Endothelial cell of hepatic sinusoid (primary cell): ENCODE data around the gene CACHD1.
"Not testable (repeated sequence)": the region's sequence is repeated elsewhere in the genome, so short reads cannot be mapped to it uniquely, and the experiment has no call there.

ENCODE experiments used
- in situ Hi-C: cut with HindIII; loops from 2 replicates; pipeline ENCODE4 v1.10.0; 2017; ENCODE audit warnings: low sequenced_read_pairs

Gene CACHD1

DNA sequence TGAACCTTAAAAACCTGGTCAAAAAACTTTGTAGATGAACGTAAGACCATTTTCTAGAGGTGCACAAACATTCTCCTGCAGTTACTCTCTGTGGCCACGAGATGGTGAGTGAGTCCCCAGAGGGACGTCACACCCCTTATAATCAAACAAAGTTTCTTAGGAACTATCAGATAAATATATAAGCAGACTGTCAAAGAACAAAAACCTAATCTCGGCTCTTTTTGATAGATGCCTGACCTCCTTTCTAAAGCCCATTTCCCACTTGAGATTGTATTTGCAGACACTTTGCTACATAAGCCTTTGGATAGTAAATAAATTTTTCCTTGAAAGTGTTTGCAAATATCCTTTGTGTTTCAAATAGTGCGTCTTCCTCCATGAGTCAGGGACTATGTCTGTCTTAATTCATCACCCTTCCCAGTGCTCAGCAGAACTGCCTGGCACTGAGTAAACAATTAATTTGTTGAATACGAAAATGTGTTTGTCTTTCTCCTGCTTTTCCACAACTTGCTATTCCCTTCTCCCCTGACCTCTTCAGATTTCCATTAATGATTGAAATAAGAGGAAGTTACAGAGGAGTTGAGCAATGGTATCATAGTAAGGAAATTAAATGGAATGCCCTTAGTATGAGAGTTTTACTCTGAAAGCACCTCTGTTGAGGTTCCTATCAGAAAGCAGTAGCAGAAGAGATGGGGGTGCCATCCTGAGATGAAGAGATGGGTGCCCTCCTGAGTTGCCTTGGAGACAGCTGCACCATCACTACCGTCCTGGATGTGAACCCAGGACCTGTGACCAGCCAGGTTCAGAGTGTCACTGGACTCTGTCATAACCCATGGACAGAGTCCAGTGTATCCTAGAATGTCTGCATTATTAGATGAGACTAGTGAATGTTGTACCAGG, 217.1 kb downstream of the CACHD1 start:
- in situ Hi-C loops = no loop called here

DNA sequence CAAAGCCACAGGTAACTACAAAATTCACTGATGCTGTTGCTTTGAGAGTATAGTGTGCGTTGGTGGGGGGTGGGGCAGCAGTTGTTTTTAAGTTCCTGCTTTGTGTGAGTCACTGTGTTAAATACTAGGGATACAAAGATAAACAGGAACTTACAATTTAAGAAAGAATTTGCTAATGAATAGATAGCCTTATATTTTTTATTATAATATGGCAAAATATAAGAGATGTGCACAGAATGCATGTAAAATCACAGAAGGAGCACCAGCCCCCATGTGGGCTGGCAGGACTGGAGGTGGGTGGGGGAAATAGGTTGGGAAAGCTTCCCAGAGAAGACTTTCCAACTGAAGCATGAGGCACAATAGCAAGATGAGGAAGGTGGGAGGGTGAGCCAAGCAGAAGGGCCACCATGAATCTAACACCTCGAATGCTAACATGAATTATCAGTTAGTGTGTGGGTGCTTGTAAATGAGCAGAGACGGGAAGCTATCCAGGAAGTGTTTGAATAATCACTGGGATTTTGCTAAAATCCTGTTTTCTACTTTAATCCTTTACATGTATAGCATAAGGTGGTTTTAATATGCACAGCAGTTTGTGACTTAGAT, 217.9 kb downstream of the CACHD1 start:
- in situ Hi-C loops = no loop called here

DNA sequence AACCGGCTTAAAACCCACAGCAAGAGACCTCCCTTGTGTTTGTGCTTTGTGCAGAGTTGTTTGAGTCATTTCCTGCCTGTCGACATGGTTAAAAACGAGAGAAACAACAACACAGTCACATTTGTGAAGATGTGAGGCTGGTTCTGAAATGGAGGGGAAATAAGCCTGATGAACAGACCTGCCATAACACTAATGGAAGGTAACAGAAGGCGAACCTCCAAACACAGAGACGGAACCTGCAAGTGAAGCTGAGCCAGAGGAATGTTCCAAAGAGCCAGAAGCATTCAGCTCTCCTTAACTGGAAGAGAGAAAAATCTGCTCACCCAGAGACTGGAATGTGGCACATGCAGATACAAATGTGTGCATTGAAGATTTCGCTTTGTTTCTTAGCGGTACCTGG, 221.7 kb downstream of the CACHD1 start:
- in situ Hi-C loops = no loop called here

DNA sequence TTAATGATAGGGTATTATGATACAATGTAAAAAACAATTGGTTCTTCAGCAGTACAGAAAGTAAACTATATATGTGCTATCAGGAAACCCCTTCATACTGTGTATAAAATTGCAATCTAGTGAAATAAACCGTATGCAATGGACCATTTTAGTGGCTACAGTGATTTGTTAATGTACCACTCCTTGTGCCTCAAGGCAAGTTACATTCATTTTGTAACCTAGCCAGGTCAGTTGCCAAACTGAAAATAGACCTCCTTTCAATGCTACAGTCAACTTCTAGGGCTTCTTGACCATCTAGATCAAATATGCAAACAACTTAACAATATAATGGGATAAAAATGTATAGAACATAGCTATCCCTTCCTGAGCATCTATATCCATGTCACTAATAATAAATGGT, 223.0 kb downstream of the CACHD1 start:
- in situ Hi-C loops = no loop called here

DNA sequence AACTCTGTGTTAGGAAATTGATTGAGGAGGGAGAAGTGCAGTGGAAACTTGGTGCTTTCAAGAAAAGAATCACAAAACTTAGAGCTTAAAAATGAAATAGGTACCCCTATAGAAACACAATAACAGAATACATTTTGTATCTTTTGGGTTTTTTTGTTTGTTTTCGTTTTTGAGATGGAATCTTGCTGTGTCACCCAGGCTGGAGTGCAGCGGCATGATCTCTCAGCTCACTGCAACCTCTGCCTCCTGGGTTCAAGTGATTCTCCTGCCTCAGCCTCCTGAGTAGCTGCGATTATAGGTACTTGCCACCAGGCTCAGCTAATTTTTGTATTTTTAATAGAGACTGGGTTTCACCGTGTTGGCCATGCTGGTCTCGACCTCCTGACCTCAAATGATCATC, 223.5 kb downstream of the CACHD1 start:
- in situ Hi-C loops = no loop called here

DNA sequence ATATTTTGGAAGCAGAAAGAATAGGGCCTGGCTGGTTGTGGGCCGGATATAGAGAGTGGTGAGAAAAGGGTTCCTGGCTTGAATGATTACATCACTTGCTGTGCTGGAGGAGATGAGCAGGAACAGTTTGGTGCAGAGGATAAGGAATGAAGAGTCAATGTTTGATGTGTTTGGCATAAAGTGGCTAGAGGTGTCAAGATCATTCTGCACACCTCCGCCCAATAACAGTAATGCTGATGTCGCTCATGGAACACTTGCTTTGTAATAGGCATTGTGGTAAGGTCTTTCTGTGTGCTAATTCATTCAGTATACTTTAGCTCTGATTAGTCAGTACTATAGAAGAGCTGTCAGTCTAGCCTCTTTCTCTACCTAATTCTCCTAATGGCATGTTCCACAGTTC, 226.9 kb downstream of the CACHD1 start:
- in situ Hi-C loops = no loop called here

DNA sequence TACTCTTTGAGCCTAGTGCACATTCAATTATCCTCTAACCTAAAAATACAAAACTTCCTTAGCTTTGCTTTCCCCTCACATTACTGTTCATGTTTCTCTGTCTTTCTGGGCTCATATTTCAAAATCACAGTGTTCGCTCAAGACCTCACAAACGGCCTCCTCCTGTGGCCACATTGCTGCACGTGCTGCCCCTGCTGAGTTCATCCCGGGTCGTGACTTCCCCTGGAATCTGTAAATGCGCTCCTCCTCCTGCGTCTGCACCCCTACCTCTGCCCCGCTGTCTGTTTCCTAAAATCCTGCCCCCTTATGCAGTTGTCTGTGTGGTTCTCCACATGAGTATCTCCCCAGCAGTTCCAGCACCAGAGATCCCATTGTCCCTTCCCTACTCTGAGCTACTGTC, 229.4 kb downstream of the CACHD1 start:
- in situ Hi-C loops = no loop called here

DNA sequence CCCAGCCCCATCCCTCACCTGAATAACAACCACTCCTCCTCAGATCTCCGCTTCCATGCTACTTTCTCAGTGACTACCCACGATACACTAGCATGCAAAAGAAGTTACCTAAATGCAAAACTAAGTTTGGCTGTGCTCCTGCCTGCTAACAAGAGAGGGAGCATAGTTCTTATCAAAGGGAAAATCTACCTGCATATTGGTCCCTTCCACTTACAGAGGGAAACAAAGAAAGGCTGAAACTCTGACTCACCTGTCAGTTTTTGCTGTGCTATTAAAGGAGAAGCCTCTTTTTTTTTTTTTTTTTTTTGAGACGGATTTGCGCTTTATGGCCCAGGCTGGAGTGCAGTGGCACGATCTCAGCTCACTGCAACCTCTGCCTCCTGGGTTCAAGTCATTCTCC, 231.1 kb downstream of the CACHD1 start:
- in situ Hi-C loops = no loop called here

DNA sequence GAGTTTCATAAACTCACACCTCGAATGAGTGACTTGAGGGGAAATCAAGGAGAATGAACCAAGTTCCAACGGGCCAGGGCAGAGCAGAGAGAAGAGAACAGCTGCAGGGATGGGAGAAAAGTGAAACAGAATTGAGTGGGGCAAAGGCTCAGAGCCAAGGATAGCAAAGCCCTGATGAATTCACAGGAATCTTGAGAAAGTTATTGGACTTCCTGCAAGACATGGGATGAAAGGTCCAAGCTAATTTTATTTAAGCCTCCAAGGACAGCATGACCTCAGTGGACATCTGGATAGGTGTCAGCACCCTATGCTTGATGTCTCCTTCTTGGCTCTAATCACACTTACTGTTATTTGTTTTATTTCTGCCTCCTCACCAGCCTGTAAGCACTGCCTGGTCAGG, 232.0 kb downstream of the CACHD1 start:
- in situ Hi-C loops = no loop called here

DNA sequence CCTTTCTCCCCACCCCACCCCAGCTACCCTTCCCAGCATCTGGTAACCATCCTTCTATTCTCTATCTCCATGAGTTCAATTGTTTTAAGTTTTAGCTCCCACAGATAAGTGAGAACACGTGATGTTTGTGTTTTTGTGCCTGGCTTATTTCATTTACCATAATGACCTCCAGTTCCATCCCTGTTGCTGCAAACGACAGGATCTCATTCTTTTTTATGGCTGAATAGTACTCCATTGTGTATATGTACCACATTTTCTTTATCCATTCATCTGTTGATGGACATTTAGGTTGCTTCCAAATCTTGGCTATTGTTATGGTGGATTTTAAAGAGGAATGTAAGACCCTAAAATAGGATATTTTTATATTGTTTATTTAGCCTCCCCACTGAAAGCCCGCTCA, 232.7 kb downstream of the CACHD1 start:
- in situ Hi-C loops = not testable (repeated sequence)

DNA sequence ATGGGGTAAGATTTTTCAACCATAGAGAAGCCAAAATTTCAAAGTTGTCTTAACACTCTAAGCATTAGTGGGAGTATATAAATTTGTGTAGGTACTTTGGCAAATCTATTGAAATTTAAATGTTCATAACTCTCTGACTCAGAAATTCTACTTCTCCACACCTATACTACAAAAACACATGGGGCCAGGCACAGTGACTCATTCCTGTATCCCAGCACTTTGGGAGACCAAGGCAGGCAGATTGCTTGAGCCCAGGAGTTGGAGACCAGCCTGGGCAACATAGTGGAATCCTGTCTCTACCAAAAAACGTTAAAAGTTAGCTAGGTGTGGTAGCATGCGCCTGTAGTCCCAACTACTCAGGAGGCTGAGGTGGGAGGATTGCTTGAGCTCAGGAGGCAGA, 233.7 kb downstream of the CACHD1 start:
- in situ Hi-C loops = no loop called here

DNA sequence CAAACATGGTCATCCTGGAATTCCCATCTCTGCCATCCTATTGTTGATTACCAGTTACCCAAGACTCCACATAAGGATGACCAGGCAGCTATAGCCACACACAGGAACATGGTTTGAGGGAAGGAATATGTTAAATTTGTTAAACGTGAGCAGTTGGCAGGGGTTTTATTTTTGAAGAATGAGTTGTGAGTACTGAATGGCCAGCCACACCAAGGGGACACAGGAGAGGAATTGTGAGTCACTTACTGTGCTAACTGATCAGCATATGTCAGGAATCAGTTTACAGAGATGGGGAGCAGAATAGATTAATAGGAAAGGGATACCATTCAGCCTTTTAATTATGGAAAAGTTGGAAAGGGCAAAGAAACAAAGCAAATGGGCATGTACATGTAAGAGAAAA, 235.7 kb downstream of the CACHD1 start:
- in situ Hi-C loops = no loop called here

DNA sequence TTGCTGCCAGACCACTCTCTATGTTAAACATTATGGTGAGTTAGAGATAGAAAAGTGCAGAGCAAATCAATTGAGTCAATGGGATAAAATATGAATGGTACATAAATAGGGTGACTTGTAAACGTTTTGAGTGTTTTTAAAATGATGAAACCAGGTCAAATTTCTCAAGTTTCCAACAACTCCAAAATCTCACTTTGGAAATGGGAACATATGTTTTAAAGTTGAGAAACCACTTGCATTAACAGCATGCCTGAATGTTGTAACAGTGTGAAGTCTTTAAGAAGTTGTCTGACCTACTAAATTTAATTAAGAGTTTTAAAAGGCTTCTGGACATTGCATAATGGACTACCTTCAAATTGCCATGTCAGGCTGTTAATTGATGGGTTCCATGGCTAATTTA, 241.3 kb downstream of the CACHD1 start:
- in situ Hi-C loops = no loop called here

DNA sequence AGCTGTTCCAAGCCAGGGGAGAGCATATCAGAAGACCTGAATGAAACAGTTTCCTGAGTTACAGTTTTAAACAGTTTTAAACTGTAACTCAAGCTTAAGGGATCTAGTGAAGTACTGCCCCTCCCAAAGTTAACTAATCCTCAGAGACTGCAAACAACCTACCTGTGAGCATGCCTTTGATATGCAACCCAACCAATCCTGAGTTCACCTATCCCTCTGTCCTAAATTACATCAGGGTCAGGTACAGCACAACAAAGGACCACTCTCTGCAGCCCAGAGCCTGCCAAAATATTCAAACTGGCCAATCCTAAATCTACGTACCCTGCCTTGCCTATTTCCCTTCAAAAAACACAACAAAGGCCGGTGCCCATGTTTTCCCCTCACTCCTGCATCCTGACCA, 242.1 kb downstream of the CACHD1 start:
- in situ Hi-C loops = no loop called here

DNA sequence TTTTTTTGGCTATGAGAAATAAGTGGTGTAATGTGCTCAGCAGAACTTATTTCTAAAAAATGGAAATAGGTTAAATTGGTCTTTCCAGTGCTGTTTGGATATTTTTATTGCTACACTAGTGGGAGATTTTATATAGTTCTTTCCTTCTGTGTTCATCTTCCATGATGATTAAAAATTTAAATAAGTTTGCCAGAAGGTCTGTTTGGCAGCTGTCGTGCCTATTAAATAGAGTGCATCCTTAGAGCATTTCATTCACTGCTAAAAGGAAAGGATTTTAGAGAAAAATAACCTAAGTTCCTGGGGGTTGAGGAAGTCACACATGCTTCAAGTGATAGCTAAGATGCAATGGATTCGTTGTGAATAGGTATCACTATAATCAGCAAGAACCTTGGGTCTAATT, 245.3 kb downstream of the CACHD1 start:
- in situ Hi-C loops = no loop called here

DNA sequence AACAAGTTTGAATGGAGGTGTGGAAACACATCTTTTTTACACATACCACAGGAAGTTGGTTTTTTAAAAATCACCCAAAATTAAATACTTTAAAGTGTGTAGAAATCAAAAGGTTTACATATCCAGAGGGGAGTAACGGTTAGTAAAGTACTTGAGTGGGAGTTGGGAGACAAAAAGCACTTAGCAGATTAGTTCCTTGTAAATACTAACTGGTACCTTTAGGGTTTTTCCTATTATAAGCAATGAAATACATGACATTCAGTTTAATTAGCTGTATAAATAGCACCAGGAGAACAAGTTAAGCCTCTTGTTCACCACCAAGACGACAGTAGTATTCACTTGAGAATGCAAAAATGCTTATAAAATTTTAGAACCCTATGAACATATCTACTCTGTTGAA, 251.2 kb downstream of the CACHD1 start:
- in situ Hi-C loops = loop anchor here (5.0 kb wide), 1 partner anchor 49 kb away; no protein-coding TSS in a partner anchor

DNA sequence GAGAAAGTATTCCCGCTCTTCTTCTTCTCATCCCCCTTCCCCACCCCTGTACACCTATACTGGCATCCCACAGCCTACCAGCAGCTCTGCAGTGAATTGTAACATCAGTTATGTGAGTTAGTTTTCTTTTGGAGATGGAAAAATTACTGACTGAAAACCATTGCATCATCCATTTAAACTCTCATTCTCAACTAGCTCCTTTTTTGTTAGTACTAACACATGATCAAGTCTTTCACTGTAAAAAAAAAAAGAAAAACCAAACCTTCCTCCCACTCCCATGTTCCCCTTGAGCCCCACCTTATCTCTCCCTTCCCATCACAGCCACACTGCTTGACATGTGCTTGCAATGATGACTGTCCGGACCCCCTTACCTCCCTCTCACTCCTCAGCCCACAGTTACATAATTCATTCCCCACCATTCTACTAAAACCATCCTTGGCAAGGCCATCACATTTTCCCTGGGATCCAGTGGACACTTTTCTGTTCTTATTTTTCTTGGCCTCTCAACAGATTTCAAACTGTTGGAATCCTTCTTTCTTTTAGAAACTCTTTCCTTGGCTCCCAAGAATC, 251.7 kb downstream of the CACHD1 start:
- in situ Hi-C loops = loop anchor here (5.0 kb wide), 1 partner anchor 49 kb away; no protein-coding TSS in a partner anchor

DNA sequence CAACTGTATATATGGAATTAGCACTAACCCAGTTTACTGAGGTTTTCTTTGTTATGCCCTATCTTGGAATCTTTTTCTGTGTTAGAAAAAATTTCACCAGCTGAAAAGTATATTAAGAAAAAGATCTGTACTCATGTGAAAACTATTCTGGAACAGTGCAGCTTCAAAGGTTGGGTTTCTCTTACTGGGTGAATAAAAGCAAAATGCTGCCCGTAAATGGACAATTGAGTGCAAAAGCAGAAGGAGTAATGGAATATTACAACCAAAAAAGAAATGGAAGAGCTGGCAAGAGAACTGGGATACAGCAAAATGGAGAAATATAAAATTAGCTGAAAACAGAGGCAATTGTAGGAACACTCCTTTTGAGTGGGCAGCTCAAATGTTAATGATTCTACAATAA, 257.9 kb downstream of the CACHD1 start:
- in situ Hi-C loops = no loop called here

DNA sequence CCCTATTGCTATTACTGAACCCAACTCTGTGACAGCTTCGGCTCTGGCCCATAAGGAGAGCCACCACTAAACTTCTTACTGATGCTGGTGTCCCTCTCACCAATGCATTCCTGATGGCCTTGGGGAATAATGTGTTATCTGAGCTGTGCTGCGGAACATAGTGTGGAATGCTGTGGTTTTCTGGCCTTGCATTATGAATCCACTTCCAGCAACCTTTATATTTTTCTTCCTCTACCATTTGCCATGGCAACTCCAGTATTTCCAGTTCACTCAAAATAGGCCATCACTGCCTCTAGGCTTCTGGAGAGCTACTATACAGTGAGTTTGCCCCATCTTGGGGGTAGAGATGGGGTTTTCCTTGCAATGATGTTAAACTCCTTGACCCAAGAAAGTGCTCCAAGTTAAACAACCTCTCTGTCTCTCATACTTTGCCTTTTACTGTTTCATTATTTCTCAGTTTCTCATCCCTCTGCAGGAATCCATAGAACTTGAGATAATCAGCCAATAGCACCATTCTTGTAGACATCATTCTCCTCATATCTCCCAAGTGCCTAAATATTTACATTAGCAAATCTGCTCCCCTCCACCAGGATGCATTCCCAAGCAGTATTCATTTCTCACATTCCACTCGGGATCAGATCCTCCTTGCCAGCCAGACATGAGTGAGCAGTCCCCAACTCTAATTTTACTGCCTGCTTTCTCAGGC, 263.8 kb downstream of the CACHD1 start:
- in situ Hi-C loops = no loop called here

DNA sequence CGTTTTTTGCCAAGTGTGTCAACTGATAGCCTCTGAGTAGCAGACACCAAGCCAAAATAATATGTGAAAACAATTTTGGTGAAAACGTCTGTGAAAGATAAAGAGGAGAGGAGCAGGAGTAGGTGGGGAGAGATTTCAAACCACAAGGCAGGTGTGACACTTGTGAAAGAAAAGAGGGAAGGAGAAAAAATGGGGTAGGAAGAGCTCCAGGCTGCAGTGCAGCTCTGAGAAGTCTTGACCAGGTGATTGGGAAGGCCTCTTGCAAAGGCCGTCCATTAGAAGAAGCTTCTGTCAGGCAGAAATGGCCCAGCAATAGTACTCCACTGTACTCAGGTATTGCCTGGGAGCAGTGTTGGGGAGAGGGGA, 264.3 kb downstream of the CACHD1 start:
- in situ Hi-C loops = no loop called here

DNA sequence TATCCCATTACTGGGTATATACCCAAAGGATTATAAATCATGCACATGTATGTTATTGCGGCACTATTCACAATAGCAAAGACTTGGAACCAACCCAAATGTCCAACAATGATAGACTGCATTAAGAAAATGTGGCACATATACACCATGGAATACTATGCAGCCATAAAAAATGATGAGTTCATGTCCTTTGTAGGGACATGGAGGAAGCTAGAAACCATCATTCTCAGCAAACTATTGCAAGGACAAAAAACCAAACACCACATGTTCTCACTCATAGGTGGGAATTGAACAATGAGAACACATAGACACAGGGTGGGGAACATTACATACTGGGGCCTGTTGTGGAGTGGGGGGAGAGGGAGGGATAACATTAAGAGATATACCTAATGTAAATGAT, 270.8 kb downstream of the CACHD1 start:
- in situ Hi-C loops = not testable (repeated sequence)
